LoVo (cell line): ENCODE results near the gene EPHX1.
"Not testable (repeated sequence)": the region's sequence is repeated elsewhere in the genome, so short reads cannot be mapped to it uniquely, and the experiment has no call there.

ENCODE experiments used
- DNase-seq: peaks from one replicate; pipeline ENCODE4 v3.0.0-alpha.2; 2016; ENCODE audit warnings: low spot score

The EPHX1 gene

GRCh38 chr1:225777583-225778336 is 32.2 kb upstream of the EPHX1 start, which contains the start of gene SRP9:
Gene SRP9 (plus strand): TSS chr1:225777826. CDS start chr1:225777941, 115 bp downstream.
- DNase-seq = peak; percentile 99

GRCh38 chr1:225778337-225778669 is 31.6 kb upstream of the EPHX1 start:
- DNase-seq = no peak

GRCh38 chr1:225779165-225779564 is 30.8 kb upstream of the EPHX1 start:
- DNase-seq = not testable (repeated sequence)

DNA sequence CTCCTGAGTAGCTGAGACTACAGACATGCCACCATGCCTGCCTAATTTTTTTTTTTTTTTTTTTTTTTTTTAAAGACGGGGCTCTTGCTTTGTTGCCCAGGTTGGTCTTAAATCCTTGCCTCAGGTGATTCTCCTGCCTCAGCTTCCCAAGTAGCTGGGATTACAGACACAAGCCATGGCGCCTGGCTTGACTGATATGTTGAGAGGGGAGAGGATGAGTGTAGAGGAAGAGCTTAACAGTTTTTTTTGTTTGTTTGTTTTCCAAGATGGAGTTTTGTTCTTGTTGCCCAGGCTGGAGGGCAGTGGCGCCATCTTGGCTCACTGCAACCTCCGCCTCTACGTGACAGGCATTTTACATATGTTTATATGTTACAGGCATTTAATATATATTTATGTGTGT is 29.8 kb upstream of the EPHX1 start:
- DNase-seq = no peak

GRCh38 chr1:225780630-225781029 is 29.3 kb upstream of the EPHX1 start:
- DNase-seq = no peak

- DNase-seq = not testable (repeated sequence)
Measured at GRCh38 chr1:225789142-225789541, 20.8 kb upstream of the EPHX1 start.

DNA sequence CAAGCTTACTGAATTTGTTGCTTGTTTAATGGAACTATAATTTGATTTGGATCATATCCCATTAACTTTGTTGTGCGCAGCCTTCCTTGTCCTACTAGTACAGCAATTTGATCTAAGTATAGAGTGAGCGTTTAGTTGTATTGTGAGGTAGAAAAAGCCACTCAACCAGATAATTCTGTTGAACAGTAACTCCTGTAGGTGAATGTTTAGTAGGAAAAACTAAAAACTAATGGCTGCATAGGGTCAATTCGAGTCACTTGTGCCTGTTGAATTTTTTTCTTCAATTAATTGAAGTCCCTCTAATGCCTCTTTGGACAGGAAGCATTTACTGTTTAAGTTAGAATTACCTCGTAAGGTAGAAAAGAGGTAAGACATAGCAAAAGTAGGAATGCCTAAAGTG is 15.0 kb upstream of the EPHX1 start:
- DNase-seq = no peak

- DNase-seq = not testable (repeated sequence)
Measured at GRCh38 chr1:225796097-225796496, 13.8 kb upstream of the EPHX1 start.

GRCh38 chr1:225801146-225801545 is 8.8 kb upstream of the EPHX1 start:
- not testable (repeated sequence) for DNase-seq

- no peak for DNase-seq
Measured at GRCh38 chr1:225806249-225806648, 3.7 kb upstream of the EPHX1 start.

DNA sequence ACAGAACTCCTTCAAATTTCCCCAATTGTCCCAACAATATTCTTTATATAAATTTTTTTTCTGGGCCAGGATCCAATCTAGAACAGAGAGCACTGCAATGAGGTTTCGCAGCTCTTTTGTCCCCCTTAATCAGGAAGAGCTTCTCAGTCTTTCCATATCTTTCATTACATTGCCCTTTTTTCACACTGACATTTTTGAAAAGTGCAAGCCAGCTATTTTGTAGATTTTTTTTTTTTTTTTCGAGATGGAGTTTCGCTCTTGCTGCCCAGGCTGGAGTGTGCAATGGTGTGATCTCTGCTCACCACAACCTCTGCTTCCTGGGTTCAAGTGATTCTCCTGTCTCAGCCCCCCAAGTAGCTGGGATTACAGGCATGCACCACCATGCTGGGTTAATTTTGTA is 3.2 kb upstream of the EPHX1 start:
- not testable (repeated sequence) for DNase-seq

GRCh38 chr1:225808136-225808535 is 1.8 kb upstream of the EPHX1 start:
- no peak for DNase-seq

DNA sequence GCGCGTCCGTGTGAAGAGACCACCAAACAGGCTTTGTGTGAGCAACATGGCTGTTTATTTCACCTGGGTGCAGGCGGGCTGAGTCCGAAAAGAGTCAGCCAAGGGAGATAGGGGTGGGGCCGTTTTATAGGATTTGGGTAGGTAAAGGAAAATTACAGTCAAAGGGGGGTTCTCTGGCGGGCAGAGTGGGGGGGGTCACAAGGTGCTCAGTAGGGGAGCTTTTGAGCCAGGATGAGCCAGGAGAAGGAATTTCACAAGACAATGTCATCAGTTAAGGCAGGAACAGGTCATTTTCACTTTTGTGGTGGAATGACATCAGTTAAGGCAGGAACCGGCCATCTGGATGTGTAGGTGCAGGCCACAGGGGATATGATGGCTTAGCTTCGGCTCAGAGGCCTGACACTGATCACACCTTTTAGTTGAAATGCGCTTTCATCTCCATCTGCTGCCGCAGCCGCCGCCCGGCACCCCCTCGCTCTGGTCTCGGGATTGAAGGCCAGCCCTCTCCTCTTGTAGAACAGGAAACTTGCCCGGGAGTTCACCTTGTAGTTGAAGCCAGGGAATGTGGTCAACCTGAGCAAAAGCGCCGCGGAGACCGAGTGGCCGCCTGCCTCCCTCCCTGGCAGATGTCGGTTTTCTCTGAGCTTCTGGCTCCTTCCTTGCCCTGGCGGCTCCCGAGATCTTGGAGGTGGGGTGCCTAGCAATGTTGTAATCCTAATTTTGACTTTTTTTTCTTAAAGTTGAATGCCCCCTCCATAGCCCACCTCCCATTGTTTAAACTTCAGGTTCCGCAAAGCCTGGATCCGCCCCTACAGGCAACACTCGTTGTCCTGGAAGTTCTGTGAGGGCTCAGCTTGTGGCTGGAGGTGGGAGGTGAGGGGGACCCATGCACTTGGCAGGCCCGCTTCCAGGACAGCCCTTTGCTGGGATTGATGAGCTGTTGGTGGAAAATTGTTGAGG is 935 bp downstream of the EPHX1 start:
- DNase-seq = peak; percentile 14

GRCh38 chr1:225811622-225812487 is 1.9 kb downstream of the EPHX1 start:
- no peak for DNase-seq

- DNase-seq = no peak
Measured at GRCh38 chr1:225812488-225813213, 2.7 kb downstream of the EPHX1 start.

DNA sequence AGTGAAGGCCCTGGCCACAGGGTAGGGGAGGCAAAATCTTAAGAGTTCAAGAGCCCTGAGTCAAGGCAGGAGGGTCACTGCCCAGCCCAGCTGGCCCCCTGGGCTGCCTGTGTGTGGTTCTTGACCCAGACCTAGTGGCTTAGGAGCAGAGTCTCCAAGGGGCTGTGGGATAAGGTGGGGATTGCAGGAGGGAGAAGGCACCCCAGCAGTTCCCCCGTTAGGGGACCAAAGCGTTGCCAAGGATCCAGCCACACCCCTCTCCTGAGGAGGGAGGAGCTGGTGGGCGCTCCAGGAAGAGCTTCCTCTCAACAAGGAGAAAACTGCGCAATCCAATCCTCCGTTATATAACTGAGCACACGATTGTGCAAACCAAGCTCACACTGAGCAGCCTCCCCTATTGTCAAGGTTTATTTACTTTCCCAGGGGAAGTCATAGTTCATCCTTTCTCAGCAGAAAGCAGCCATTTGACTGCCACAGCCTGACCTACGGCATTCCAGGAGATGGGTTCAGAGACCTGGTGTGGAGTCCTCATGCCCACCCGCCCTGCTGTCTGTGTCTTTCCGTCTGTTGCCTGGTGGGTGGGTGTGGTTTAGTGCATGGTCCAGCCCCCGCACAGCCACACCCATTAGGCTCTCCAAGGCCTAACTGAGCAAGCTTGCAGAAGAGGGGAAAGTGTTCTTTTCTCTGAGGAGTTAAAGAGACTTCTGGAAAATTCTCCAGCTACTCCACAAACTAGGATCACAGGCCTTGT is 3.5 kb downstream of the EPHX1 start:
- no peak for DNase-seq

DNA sequence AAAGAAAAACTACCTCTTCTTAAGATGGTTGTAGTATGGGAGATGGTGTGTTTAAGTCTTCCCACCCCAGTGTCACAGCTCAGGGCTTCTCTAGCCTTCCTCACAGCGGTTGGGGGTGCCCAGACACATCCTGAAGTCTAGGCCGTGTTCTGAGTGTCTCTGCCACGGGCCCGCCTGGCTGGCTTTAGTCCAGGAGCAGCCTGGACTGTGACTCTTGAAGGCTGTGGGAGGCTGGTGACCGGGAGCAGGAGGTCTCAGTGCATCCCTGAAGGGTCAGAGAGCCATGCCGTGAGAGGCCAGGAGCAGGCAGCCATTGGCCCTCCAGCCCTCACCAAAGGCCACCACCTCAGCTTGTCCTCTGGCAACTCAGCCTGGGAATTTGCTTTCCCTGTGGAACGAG is 4.5 kb downstream of the EPHX1 start:
- DNase-seq = no peak

DNA sequence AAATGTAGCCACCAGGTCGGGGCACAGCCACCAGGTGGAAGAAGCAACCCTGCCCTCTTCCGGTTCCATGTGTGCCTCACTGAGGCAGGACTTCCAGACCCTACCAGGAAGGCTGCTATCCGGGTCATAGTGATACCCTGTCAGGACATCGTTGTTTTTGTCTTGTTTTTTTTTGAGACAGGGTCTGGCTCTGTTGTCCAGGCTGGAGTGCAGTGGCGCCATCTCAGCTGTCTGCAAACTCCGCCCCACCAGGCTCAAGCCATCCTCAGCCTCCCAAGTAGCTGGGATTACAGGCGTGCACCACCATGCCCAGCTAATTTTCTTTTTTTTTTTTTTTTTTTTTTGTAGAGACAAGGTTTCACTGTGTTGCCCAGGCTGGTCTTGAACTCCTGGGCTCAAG is 5.2 kb downstream of the EPHX1 start:
- DNase-seq = not testable (repeated sequence)

DNA sequence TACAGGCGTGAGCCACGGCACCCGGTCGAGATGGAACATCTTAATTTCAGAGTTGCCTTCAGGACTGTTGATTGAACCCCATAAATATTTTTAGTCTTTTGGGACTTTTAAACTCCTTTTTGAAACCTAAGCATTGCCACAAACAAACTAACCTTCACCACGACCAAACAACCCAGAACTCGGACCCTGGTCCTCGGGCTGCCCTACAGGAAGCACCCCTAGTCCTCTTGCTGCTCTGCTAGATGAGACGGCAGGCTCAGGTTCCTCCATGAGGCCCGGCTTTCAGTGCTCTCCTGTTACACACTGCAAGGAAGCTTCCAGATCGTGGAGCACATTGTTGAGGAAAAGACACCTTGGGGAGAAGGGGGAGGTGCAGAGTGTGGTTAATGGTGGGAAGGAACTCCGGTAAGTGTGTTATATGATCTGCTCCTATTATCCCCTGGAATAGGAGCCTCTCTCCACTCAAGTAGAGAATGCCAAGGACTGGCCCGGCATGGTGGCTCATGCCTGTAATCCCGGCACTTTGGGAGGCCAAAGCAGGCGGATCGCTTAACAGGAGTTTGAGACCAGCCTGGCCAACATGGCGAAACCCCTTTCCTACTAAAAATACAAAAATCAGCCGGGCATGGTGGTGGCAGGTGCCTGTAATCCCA is 5.7 kb downstream of the EPHX1 start:
- no peak for DNase-seq
